ENCODE measurements around the gene TMPRSS9. TPM values are rescaled to one million over a fixed set of nuclear protein-coding genes. Genes with fewer than 3 reads are reported as not detected.

The TMPRSS9 gene
- total RNA-seq, 1 experiment from 2014 or later = not detected

DNA sequence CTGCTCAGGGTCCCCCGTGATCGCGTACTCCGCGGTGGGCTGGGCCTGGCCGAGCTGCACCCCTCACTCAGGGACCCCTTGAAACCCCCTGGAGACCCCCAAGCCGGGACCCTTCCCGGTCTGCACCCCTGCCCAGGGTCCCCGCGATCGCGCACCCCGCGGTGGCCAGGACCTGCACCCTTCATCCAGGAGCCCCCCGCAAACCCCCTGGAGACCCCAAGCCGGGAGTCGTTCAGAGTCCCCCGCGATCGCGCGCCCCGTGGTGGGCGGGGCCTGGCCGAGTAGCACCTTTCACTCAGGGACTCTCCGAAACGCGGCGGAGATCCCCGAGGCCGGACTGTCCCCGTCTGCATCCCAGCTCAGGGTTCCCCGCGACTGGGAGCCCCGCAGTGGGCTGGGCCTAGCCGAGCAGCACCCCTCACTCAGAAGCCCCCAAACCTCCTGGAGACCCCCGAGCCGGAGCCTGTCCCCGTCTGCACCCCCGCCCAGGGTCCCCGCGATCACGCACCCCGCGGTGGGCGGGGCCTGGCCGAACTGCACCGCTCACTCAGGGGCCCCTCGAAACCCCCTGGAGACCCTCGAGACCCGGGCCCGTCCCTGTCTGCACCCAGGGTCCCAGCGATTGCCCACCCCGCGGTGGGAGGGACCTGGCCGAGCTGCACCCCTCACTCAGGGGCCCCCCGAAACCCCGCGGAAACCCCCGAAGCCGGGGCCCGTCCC, 95.9 kb downstream of the TMPRSS9 start:
- Histone ChIP-seq H3K27ac (ENCODE audit: low read length) (peak overlapping the region; percentile 34), H2AFZ (ENCODE audit: low read length) (peak overlapping the region; percentile 50; the same call in 1 of the 2 replicates), H3K4me2 (ENCODE audit: low read length) (peak overlapping the region; percentile 89), H3K4me1 (ENCODE audit: insufficient read depth, low read length) (peaks cover 11% of the 10 kb centered on the region; the same call in 1 of the 2 replicates), H3K9ac (ENCODE audit: low read length) (peak overlapping the region; percentile 97), H3K4me3 (ENCODE audit: low read length) (peak overlapping the region; percentile 93), H3K9me2 (replicated peaks; ENCODE audit: low read length) (no peaks in the 10 kb centered on the region), H3K79me2 (ENCODE audit: low read length) (peaks cover 65% of the 10 kb centered on the region), H3K27me3 (ENCODE audit: low read length) (no peaks in the 10 kb centered on the region), H3F3A (ENCODE audit: low read length, unreplicated experiment) (no peaks in the 10 kb centered on the region), H3K9me3 (ENCODE audit: low read length) (no peaks in the 10 kb centered on the region), H3K36me3 (ENCODE audit: low read depth, low read length) (no peaks in the 10 kb centered on the region), H4K20me1 (ENCODE audit: low read length) (peaks cover 13% of the 10 kb centered on the region; the same call in 1 of the 2 replicates)
- TSS peak; percentile 18 for BruUV-seq (replicated peaks)
- DNase-seq = no peak
- ChIA-PET POLR2A (ENCODE audit: unreplicated experiment) (interaction anchor here (0.6 kb wide), 1 partner anchor 1306 kb away, joined by 4 read pairs; the partner anchor contains the start of gene MRPL54), CTCF (no interaction called here)
- peak; percentile 39; the same call in 1 of the 2 replicates for ATAC-seq
- TF ChIP-seq, protein P1, sequence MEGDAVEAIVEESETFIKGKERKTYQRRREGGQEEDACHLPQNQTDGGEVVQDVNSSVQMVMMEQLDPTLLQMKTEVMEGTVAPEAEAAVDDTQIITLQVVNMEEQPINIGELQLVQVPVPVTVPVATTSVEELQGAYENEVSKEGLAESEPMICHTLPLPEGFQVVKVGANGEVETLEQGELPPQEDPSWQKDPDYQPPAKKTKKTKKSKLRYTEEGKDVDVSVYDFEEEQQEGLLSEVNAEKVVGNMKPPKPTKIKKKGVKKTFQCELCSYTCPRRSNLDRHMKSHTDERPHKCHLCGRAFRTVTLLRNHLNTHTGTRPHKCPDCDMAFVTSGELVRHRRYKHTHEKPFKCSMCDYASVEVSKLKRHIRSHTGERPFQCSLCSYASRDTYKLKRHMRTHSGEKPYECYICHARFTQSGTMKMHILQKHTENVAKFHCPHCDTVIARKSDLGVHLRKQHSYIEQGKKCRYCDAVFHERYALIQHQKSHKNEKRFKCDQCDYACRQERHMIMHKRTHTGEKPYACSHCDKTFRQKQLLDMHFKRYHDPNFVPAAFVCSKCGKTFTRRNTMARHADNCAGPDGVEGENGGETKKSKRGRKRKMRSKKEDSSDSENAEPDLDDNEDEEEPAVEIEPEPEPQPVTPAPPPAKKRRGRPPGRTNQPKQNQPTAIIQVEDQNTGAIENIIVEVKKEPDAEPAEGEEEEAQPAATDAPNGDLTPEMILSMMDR (conservative IDR thresholded peaks at IDR 0.05; ENCODE audit: low read depth, low read length) = no peak
- TF ChIP-seq EZH2 (IDR thresholded peaks at IDR 0.05; ENCODE audit: low read length, unreplicated experiment) (no peak), EZH2phosphoT487 (IDR thresholded peaks at IDR 0.05; ENCODE audit: borderline replicate concordance, low read length) (no peak)
- intact Hi-C loops (cut with micrococcal nuclease) = no loop called here

DNA sequence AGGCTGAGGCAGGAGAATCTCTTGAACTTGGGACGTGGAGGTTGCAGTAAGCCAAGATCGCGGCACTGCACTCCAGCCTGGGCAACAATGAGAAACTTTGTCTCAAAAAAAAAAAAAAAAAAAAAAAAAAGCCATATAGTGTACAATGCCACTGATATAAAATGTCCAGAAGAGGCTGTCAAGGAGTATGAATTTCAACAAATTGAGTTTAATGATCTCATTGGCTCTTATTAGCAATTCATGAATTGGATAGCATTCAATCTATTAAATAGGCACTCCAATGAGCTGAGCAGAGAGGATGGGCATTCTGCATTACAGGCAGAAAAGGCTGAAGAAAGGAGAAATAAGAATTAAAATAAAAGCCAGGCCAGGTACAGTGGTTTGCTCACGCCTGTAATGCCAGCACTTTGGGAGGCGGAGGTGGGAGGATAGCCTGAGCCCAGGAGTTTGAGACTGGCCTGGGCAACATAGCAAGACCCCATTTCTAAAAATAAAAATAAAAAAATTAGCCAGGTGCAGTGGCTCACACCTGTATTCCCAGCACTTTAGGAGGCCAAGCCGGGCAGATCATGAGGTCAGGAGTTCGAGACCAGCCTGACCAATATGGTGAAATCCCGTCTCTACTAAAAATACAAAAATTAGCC, 97.5 kb downstream of the TMPRSS9 start:
- H2AFZ ChIP-seq (ENCODE audit: low read length) = peak overlapping the region; percentile 83
- ATAC-seq (no peak), DNase-seq (no peak)
- H3K79me2 ChIP-seq (ENCODE audit: low read length) = peaks cover 50% of the 10 kb centered on the region
- peak overlapping the region; percentile 89 for H3K4me2 ChIP-seq (ENCODE audit: low read length)
- no peaks in the 10 kb centered on the region for H3K9me2 ChIP-seq (replicated peaks; ENCODE audit: low read length)
- TF ChIP-seq EZH2 (IDR thresholded peaks at IDR 0.05; ENCODE audit: low read length, unreplicated experiment) (no peak), EZH2phosphoT487 (IDR thresholded peaks at IDR 0.05; ENCODE audit: borderline replicate concordance, low read length) (no peak)
- TF ChIP-seq, protein P1 (conservative IDR thresholded peaks at IDR 0.05; ENCODE audit: low read depth, low read length) = no peak
- H3K4me1 ChIP-seq (ENCODE audit: insufficient read depth, low read length) = peaks cover 15% of the 10 kb centered on the region
- H3F3A ChIP-seq (ENCODE audit: low read length, unreplicated experiment) = no peaks in the 10 kb centered on the region
- CTCF ChIA-PET = interaction anchor here (0.7 kb wide), 1 partner anchor 380 kb away, joined by 16 read pairs; no protein-coding TSS in a partner anchor
- POLR2A ChIA-PET (ENCODE audit: unreplicated experiment) = interaction anchor here (0.6 kb wide), 1 partner anchor 121 kb away, joined by 5 read pairs; no protein-coding TSS in a partner anchor
- peak overlapping the region; percentile 49 for H3K27ac ChIP-seq (ENCODE audit: low read length)
- H4K20me1 ChIP-seq (ENCODE audit: low read length) = peaks cover 13% of the 10 kb centered on the region; the same call in 1 of the 2 replicates
- no peaks in the 10 kb centered on the region for H3K9me3 ChIP-seq (ENCODE audit: low read length)
- no peaks in the 10 kb centered on the region for H3K27me3 ChIP-seq (ENCODE audit: low read length)
- H3K9ac ChIP-seq (ENCODE audit: low read length) = peak overlapping the region; percentile 67
- BruUV-seq (replicated peaks) = TSS peak; percentile 30
- peak overlapping the region; percentile 65; the same call in 1 of the 2 replicates for H3K4me3 ChIP-seq (ENCODE audit: low read length)
- no peaks in the 10 kb centered on the region for H3K36me3 ChIP-seq (ENCODE audit: low read depth, low read length)
- intact Hi-C loops (cut with micrococcal nuclease) = no loop called here

Measured in PC-3 (cell line).